Medulla oblongata (tissue), 1 donor: ENCODE measurements around the gene TAB2.

Source experiments
- DNase-seq: peaks from one replicate; pipeline ENCODE4 v3.0.0-alpha.2; 2015; ENCODE audit errors: extremely low spot score

TAB2 gene, protein sequence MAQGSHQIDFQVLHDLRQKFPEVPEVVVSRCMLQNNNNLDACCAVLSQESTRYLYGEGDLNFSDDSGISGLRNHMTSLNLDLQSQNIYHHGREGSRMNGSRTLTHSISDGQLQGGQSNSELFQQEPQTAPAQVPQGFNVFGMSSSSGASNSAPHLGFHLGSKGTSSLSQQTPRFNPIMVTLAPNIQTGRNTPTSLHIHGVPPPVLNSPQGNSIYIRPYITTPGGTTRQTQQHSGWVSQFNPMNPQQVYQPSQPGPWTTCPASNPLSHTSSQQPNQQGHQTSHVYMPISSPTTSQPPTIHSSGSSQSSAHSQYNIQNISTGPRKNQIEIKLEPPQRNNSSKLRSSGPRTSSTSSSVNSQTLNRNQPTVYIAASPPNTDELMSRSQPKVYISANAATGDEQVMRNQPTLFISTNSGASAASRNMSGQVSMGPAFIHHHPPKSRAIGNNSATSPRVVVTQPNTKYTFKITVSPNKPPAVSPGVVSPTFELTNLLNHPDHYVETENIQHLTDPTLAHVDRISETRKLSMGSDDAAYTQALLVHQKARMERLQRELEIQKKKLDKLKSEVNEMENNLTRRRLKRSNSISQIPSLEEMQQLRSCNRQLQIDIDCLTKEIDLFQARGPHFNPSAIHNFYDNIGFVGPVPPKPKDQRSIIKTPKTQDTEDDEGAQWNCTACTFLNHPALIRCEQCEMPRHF

DNA sequence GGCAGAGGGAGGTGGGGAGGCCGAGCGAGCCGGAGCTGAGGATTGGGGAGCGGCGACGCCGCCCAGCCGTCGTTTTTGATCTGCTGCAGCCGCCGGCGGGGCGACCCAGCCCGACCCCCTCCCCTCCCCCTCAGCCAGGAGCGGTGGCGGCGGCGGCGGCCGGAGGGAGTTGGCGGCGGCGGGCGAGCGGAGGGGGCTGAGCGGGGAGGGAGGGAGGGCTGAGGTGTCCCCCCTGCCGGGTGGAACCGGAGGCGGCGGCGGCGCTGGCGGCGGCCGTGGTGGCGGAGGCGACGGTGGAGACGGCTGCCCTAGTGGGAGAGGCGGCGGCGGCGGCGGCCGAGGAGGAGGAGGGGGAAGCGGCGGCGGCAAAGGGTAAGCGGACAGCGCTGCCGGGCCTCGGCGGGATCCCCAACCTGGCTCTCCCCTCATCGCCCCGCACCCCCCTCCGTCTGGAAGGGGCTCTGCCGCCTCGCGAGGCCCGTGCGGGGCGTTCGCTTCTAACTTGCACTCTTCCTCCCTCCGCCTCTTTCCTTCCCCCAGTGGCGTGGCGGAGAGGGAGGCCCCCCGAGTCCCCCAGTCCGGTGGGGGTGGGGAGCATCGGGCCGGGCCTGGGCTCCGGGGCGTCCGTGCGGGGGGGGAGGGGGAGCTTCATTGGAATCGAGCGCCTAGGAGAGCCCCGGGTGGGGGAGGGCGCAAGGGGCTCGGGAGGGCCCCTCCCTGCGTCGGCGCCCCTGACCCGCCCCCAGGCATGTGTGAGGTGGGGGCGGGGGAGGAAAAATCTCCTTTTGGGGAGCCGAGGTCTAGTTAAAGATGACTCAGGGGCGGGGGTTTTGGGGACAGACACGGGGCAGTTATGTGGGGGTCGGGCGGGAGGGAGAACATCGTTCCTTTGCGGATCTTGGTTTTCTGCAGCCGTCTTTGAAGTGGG, at the start of gene TAB2:
TSS of gene TAB2 (plus strand) at position 69 of the 928 bp plus-strand sequence. CDS start 52,286 bp downstream, outside the sequence.
- peak; percentile 74 for DNase-seq

DNA sequence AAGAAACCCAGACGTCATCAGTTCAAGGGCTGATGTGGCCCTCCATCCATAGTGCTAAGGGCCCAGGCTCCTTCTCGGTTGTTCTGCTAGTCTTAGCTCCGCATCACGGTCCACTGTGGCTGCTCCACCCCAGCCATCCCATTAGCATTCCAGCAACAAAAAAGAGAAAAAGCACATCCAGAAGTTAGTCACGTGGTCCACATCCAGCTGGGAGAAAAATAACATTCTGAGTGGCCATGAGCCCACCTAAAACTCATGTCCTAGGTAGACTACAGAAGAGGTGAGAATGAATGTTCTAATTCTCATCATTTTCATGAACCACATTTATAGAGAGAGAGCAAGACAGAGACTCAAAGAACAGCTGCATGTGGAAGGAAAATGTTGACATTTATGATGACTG, 49.4 kb upstream of the TAB2 start:
- no peak for DNase-seq

DNA sequence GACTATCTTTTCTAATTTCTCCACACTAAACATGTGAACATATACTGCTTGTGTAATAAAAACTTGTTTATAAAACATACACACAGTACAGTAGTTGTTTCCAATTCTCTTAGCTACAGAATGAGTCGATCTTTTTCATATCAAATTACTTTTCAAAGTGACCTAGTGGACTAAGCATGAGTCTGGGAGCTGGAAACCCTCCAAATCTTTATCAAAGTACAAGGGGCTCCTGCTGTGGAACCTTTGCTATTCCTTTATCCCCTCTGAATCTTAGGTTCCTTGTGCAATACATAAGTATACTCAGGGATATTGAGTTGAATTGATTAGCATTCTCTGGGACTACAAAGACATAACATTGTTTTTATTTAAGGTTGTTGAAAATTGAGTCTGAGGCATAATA, 48.7 kb upstream of the TAB2 start:
- no peak for DNase-seq

DNA sequence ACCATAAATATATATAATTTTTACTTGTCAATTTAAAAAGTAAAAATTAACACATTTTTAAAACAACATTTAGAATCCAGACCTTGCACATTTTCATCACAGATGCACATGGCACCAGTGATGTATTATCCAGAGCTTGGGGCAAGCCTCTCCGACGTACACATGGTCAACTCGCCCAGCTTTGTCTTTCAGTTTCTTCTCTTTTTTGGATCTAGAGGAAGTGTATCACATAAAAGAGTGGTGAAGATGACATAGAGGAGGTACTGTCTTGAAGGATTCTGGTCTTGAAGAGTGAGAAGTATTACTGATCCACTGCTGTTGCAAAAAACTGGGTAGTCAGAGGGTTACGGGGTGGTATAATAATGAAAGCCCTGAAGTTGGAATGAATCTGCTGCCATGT, 46.9 kb upstream of the TAB2 start:
- DNase-seq: no peak

DNA sequence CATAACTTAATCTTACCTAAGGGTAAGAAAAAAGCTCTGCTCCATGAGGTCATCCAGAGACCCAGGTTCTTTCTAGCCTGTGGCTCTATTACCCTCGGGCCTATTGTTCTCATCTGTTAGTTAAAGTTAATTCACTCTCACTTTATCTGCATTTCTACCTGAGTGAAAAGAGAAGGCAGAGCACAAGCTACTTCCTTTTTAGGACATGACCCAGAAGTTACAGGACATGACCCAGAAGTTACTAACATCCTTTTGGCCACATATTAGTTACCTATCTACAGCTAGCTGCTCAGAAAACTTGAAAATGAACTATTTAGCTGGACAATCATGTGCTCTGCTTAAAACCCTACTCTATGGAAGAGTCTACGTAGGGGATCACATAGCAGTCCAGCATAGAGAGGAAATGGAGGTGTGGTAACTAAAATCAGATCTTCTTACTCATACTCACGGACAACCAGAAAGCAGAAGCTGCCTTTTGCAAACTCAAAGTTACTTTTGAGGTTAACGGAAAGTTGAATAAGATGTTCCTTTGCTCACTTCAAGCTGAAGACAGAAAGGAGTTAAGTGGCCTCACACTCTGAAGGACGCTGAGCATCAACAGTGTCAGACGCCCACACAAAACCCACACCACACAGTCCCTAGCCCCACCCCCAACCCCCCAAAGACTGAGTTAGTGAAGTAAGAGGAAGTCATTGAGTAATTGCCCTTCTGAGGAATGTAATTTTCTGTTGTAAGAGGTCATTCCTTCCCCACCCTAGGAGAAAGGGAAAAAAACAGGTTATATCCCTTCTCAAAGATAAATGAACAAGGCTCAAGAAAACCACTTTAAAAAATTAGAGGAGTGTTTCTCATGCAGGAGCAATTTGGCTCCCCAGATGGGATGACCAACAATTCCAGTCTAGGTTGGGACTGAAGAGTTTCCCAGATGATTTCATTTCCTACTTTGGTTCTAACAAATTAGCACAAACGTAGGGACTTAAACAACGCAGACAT, 45.9 kb upstream of the TAB2 start:
- peak; percentile 57 for DNase-seq

DNA sequence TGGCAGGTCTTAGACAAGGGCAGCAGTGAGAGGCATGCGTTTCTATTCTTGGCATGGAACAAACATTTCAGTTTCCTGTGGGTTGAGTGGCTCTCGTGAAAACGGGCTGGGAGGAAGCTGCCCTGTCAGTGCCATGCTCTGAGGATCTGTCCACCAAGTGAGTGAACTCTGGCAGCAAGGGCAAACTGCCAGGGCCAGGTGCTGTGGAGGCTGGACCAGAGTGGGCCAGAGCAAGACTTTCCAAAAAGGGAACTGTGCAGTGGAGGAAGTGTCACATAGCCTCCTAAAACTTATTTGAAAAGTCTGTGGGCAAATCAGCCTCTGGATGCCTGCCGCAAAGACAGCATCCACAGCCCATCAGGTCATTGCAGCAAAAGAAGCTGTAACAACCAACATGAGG, 44.2 kb upstream of the TAB2 start:
- peak; percentile 83 for DNase-seq

DNA sequence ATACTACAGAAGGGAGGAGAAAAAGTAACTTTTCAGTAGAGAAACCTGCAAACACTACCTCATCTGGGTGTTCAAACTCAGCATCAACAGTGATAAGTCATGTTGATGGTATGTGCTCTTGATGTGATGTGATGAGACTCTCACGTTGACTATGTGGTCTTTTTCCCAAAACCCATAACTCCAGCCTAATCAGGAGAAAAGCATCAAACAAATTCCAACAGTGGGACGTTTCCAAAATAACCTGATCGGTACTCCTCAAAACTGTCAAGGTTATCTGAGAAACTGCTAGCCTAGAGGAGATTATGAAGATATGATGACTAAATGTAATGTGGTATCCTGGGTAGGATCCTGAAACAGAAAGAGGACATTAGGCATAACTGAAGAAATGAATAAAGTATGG, 41.9 kb upstream of the TAB2 start:
- no peak for DNase-seq

DNA sequence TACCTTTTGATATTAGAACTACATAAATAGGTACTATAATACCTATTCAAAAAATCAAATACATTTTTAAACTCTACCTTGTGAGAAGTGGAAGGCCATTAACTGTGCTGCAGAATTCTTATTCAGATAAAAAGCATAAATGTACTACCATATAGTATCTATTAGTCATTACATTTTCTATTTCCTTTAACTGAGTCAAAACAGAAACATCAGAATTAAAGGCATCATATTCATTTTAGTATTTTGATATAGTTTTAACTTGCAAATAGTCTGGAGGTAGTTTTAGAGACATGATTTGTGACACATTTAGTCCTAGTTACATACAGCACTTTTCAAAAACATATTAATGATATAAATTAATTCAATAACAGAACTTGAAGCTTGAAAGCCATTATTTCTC, 39.9 kb upstream of the TAB2 start:
- DNase-seq: no peak

DNA sequence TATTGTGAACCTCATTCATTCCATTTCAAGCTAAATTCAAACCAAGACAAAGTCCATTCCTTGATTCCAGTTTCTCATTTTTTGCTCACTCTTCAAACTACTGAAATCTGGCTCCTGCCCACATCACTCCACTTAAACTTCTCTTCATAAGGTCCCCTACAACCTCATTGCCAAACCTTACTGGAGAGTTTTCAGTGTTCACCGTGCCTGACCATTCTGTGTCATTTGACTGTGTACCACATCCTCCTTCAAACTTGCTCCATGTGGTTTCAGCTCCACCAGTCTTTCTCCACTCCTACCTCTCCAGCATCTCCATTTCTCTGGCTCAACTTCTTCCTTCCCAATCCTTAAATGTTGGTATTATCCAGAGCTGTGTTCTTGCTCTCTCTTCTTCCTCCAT, 38.5 kb upstream of the TAB2 start:
- DNase-seq: no peak

DNA sequence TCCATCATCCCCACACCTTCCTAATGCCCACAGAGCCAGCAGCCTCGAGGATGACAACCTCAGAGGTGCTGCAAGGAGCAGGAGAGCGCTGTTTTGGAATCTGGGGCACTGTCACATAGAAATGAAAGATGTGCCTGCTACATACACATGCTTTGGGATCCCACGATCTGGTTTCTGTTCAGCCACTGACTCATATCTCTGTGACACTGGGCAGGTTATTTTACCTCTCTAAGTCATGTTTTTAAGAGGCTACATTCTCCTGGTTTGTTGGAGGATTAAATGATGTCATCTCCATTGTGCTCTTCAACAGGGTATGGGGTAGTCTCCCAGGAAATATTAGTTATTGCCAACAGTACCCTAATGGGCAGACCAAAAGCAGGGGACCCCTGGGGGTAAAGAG, 32.6 kb upstream of the TAB2 start:
- no peak for DNase-seq

DNA sequence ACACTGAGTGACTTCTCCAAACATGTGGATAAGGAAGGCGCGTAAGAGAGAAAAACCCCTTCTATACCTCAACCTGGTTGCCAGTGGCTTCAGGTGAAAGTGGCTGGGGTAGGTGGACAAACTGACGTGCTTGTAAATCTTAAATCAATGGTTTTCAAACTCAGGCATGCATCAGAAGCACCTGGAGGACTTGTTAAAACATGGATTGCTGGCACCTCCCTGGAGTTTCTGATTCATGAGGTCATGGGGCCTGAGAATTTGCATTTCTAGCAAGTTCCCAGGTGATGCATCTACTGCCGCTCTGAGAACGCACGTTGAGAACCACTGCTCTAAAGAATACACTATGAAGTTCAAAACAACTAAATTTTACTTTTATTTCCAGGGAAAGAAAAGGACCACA, 31.9 kb upstream of the TAB2 start:
- DNase-seq: no peak

DNA sequence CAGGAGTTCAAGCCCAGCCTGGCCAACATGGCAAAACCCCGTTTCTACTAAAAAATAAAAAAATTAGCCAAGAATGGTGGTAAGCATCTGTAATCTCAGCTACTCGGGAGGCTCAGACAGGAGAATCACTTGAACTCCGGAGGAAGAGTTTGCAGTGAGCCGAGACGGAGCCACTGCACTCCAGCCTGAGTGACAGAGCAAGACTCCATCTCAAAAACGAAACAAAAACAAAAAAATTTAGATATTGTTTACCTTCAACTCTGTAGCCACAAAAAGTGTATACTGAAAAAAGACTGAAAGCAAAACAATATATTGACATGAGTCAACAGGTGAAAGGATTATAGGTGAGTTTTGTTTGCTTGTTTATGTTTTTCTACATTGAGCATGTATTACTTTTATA, 30.6 kb upstream of the TAB2 start:
- DNase-seq: no peak

DNA sequence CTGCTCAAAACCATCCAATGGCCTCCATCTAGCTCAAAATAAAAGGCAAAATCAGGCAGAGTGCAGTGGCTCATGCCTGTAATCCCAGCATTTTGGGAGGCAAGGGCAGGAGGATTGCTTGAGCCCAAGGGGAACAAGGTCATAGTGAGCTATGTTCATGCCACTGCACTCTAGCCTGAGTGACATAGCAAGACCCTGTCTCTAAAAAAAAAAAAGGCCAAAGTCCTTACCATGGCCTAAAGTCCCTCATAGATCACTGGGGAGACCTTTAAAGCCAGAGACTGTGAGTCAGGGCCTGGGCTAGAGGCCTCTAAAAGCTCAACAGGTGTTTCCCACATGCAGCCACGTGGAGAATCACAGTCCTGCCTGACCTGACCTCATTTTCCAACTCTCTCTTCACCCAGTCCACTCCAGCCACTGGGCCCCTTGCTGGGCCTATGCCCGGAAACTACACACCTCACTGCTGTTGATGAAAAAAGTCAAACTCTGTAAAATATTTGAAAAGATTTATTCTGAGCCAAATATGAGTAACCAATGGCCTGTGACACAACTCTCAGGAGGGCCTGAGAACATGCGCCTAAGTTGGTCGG, 28.2 kb upstream of the TAB2 start:
- no peak for DNase-seq

DNA sequence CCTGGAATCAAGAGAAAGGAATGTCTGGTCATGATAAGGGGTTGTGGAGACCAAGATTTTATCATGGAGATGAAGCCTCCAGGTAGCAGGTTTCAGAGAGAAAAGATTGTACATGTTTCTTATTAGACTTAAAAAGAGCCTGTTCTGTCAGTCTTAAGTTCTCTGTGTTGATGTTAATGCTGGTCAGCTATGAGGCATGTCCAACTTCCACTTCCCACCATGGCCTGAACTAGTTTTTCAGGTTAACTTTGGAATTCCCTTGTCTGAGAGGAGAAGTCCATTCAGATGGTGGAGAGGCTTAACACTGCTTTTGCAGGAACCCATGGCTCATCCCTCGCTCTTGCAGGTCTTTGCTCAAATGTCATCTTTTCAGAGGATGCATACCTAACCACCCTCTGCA, 27.5 kb upstream of the TAB2 start:
- DNase-seq: no peak

DNA sequence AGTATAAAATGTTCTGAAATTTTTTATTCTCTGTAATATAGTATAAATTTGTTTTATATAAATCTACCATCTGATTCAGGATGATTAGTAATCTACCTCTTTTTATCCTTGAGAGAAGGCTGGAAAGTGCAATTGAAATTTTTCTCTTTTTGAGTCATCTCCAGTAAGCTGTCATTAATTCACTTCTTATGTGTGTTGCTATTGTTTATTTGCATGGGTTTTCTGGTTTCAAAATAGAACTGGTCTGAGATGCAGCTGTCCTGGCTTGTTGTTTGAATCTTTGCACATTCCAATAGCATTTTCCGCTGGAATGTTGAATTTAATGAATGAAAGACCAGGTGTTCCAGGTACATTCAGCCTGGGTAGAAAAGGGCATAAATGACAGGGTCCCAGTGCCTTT, 24.3 kb upstream of the TAB2 start:
- DNase-seq: no peak

DNA sequence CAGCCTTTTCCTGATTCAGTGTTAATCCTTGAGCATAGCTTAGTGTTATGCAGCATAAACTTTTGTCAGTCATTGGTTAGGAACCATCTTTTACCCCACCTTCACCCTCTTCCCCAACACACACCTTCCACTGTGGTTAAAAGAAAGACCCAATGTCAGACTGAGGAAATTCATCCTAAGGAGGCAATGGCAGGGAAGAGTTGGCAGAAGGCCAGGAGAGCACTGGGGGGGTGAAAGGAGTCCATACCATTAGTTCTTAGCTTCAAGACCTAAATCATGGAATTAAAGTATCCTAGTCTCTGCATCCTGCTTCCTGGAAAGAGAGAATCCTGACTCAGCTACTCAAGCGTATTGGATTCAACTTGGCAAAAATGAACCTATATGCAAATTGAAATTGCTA, 16.9 kb upstream of the TAB2 start:
- DNase-seq: no peak

DNA sequence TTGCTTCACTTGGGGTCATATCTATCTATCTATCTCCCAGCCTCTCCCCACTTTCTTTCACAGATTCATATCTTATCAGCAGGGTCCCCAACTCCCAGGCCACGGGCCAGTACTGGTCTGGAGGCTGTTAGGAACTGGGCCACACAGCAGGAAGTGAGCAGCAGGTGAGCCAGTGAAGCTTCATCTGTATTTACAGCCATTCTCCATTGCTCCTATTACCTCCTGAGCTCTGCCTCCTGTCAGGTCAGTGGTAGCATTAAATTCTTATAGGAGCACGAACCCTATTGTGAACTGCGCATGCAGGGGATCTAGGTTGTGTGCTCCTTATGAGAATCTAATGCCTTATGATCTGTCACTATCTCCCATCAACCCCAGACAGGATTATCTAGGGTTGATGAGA, 14.8 kb upstream of the TAB2 start:
- DNase-seq: no peak

DNA sequence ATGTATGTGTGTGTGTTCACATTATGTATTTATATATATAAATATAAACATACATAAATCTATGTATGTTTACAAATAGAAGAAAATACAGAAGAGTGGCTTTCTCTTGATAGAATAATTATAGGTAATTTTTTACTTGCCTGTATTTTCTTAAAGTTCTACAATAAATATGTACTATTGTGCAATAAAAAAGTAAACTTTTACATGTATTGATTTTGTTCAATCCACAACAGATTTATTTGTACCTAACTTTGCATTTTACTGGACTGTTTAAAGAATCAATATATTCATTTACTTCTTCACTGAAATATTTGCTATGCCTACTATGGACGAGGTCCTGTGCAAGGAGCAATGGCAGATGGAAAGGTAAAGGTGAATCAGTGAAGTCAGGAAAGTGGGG, 14.0 kb upstream of the TAB2 start:
- no peak for DNase-seq

DNA sequence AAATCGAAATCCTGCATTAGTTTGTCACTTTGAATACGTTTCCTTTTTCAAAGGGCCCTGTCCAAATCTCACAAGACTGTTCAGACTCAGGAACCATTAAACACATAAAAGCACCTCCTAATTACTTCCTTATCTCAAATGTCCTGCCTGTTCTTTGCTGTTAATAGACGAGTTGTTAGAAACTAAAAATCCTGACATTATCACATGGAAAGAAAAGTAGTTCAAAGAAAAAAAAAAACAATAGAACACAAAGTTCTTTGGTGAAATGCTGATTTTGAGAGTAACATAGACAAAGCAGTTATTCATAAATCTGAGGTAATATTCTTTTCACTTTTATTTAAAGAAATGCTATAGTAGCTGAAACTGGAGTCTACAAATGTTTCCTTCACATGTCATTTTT, 12.1 kb upstream of the TAB2 start:
- DNase-seq: no peak

DNA sequence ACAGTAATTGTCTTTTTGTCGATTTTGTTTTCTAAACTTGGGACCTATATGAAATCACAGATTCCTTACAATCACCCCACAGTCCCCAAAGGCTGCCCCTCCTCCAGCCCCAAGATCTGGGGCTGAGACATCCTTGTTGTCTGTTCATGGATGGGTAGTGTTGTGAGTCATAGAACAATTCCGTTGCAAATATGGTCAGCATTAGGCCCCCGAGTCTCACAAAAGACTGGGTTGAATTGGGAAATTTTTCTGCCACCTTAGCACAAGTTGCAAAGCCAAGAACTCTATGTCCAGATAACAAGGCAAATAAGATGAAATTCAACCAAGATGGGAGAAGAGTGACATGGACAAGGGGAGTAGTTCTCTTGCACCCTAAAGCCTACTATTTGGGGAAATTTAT, 10.5 kb upstream of the TAB2 start:
- DNase-seq: no peak

DNA sequence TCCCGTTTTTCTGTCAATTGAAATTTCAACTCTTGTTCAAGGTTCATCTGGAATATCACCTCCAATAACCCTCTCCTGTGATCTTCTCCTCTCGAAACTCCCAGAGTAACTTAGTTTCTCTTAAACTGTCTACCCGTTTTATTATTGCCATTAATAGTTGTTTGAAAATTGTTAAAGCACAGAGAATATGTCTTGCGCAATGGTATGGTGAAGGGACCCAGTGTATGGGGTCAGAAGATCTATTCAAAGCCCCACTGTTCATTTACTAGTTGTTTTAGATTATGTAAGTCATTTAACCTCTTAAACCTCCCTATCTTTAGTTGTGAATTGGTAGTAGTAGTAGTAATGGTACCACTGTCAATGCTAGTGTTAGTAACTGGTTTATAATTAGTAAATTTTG, 6.2 kb upstream of the TAB2 start:
- DNase-seq: no peak
